ENCODE results near the gene TGFBR3L. TPM values are rescaled to one million over a fixed set of nuclear protein-coding genes. Genes with fewer than 3 reads are reported as not detected.

TGFBR3L gene
- total and polyA plus RNA-seq, 10 of the 15 experiments (the other 5 are each of a cell fraction or from before 2014, with no cell fraction given): 0.20 to 0.23 TPM; not detected in 8

GRCh38 chr19:7963566-7963965 lies 48.9 kb downstream of the TGFBR3L start (continued):
- TF ChIP-seq CEBPZ (IDR thresholded peaks at IDR 0.05; ENCODE audit: low read depth, low read length) (no peak), ZBED1 (IDR thresholded peaks at IDR 0.05; ENCODE audit: borderline replicate concordance) (no peak), KAT2A (conservative IDR thresholded peaks at IDR 0.05; ENCODE audit: control insufficient read depth, low read depth, low read length) (no peak)

- Histone ChIP-seq H3K9me3 (replicated peaks; ENCODE audit: control insufficient read depth, insufficient read depth, low read length) (no peaks in the 10 kb centered on the region), H4K20me1 (ENCODE audit: control insufficient read depth, insufficient read depth) (no peaks in the 10 kb centered on the region), H3K27ac (ENCODE audit: control insufficient read depth, insufficient read depth) (no peak overlapping the region), H2AFZ (ENCODE audit: control insufficient read depth, low read depth, low read length) (no peak overlapping the region), H3K9ac (ENCODE audit: control insufficient read depth, insufficient read depth, low read length) (no peak overlapping the region), H3K27me3 (replicated peaks in 1 of 2; ENCODE audit: control insufficient read depth in 2 of 2, insufficient read depth in 2 of 2, low read length in 1 of 2) (no peaks in the 10 kb centered on the region), H3K4me1 (ENCODE audit: control insufficient read depth, insufficient read depth, low read length) (no peaks in the 10 kb centered on the region), H3K79me2 (ENCODE audit: control insufficient read depth, insufficient read depth, low read length) (no peaks in the 10 kb centered on the region), H3K36me3 (ENCODE audit: control insufficient read depth in 2 of 2, insufficient read depth in 2 of 2, low read length in 1 of 2) (peaks cover 30 to 36% of the 10 kb centered on the region in 2 experiments; a peak in 3 of 4 replicates), H3K4me2 (ENCODE audit: control insufficient read depth, insufficient read depth) (no peak overlapping the region), H3K4me3 (no peak overlapping the region)
- ATAC-seq (no peak), DNase-seq (ENCODE audit: low read depth, low spot score) (no peak), FAIRE-seq (no peak)
- ChIA-PET POLR2A (no interaction called here), CTCF (no interaction called here), RAD21 (ENCODE audit: unreplicated experiment) (no interaction called here), SMC1A (ENCODE audit: uncharacterized antibody, unreplicated experiment) (interaction anchor here (0.6 to 1.0 kb wide), 2 partner anchors 21 to 120 kb away, joined by 3 to 4 read pairs; partner anchors contain the start of gene TIMM44)
- 83% methylated on average over 12 of the region's 12 CpGs for WGBS (ENCODE audit: insufficient coverage, insufficient replicate concordance, low lambda C conversion rate, missing lambda C conversion rate)
- no TSS peak for BruUV-seq (replicated peaks)
- in situ Hi-C loops (cut with MboI): no loop called here
- intact Hi-C loops (cut with micrococcal nuclease; ENCODE audit: unreplicated experiment): no loop called here
- no peak for TF ChIP-seq HDGF (IDR thresholded peaks at IDR 0.05)
- TF ChIP-seq MAX (IDR thresholded peaks at IDR 0.05; ENCODE audit: low read depth, low read length): no peak
- no peak for TF ChIP-seq RELB (IDR thresholded peaks at IDR 0.05; ENCODE audit: low read depth)
- TF ChIP-seq ZNF207 (IDR thresholded peaks at IDR 0.05; ENCODE audit: borderline replicate concordance): no peak
- TF ChIP-seq TARDBP (IDR thresholded peaks at IDR 0.05; ENCODE audit: borderline replicate concordance): no peak
- TF ChIP-seq JUND (IDR thresholded peaks at IDR 0.05; ENCODE audit: low read depth, low read length): no peak
- TF ChIP-seq SMAD5 (IDR thresholded peaks at IDR 0.05; ENCODE audit: low read depth): no peak
- TF ChIP-seq HDAC2 (IDR thresholded peaks at IDR 0.05): no peak
- TF ChIP-seq EZH2 (IDR thresholded peaks at IDR 0.05; ENCODE audit: borderline replicate concordance, control insufficient read depth, low read depth, low read length): no peak
- TF ChIP-seq BCLAF1 (IDR thresholded peaks at IDR 0.05): no peak
- no peak for TF ChIP-seq RB1 (IDR thresholded peaks at IDR 0.05; ENCODE audit: borderline replicate concordance)
These were observed 50.7 kb downstream of the TGFBR3L start for GRCh38 chr19:7965259-7965841.

All from GM12878 (cell line).